Stimulated activated effector memory CD8-positive, alpha-beta T cell treated with anti-CD3 and anti-CD28 coated beads, Interleukin-12 subunit alpha, Interleukin-12 subunit beta, amount 100 ng/mL, for 72 hours (primary cell): ENCODE data around the gene VARS1.
A peak's percentile ranks its signal among the peaks of the same experiment; 100 is the strongest.

ENCODE experiments used
- ATAC-seq: fragments of 150-1000 bp; cut with Tn5 transposase; 2 replicates; pipeline ENCODE4 v1.10.0; 2021
- DNase-seq, 2 donors: peaks; one replicate each; pipeline ENCODE4 v3.0.0; 2021 to 2022; ENCODE audit warnings: low spot score in 2 of 2
- H3K27ac Mint-ChIP-seq: one replicate; pipeline ENCODE4 v1.8.0; 2022; ENCODE audit warnings: mild to moderate bottlenecking, mixed read lengths
- H3K36me3 Mint-ChIP-seq: one replicate; pipeline ENCODE4 v1.8.0; 2022; ENCODE audit warnings: mild to moderate bottlenecking, mixed read lengths
- H3K4me1 Mint-ChIP-seq: one replicate; pipeline ENCODE4 v1.8.0; 2022; ENCODE audit warnings: mixed read lengths
- H3K4me3 Mint-ChIP-seq: one replicate; pipeline ENCODE4 v1.8.0; 2022; ENCODE audit warnings: mild to moderate bottlenecking, mixed read lengths
- H3K9me3 Mint-ChIP-seq: one replicate; pipeline ENCODE4 v1.8.0; 2022; ENCODE audit warnings: mixed read lengths

VARS1 gene

GRCh38 chr6:31758281-31758680, 37.3 kb downstream of the VARS1 start:
- peaks cover 7% of the 10 kb centered on the region for H3K4me1 Mint-ChIP-seq
- H3K36me3 Mint-ChIP-seq = peaks cover 30% of the 10 kb centered on the region
- H3K4me3 Mint-ChIP-seq = no peak overlapping the region
- no peaks in the 10 kb centered on the region for H3K9me3 Mint-ChIP-seq
- H3K27ac Mint-ChIP-seq = no peak overlapping the region
- ATAC-seq (no peak), DNase-seq (no peak)

GRCh38 chr6:31752739-31753319, 42.7 kb downstream of the VARS1 start:
- Mint-ChIP-seq H3K27ac (no peak overlapping the region), H3K36me3 (peaks cover 18% of the 10 kb centered on the region), H3K4me1 (no peaks in the 10 kb centered on the region), H3K4me3 (no peak overlapping the region), H3K9me3 (no peaks in the 10 kb centered on the region)
- no peak for DNase-seq
- ATAC-seq = peak; percentile 44

- no peak overlapping the region for H3K4me3 Mint-ChIP-seq
- no peak overlapping the region for H3K27ac Mint-ChIP-seq
- peaks cover 40% of the 10 kb centered on the region for H3K36me3 Mint-ChIP-seq
- ATAC-seq (no peak), DNase-seq (no peak)
- no peaks in the 10 kb centered on the region for H3K9me3 Mint-ChIP-seq
- no peaks in the 10 kb centered on the region for H3K4me1 Mint-ChIP-seq
Observed at GRCh38 chr6:31750411-31751022, 45.0 kb downstream of the VARS1 start.

- no peak overlapping the region for H3K27ac Mint-ChIP-seq
- DNase-seq = no peak
- peaks cover 50% of the 10 kb centered on the region for H3K36me3 Mint-ChIP-seq
- ATAC-seq = no peak
- no peak overlapping the region for H3K4me3 Mint-ChIP-seq
- no peaks in the 10 kb centered on the region for H3K9me3 Mint-ChIP-seq
- H3K4me1 Mint-ChIP-seq = no peaks in the 10 kb centered on the region
Observed at GRCh38 chr6:31749301-31750036, 46.1 kb downstream of the VARS1 start.
